H1 (cell line): ENCODE results near the gene CTNNBL1. TPM values are rescaled to one million over a fixed set of nuclear protein-coding genes. Genes with fewer than 3 reads are reported as not detected.

Experiments
- CTCF ChIA-PET: fragments of 300-600 bp; sonication (Branson Sonifier 250); formaldehyde crosslinking; loops from one replicate; lab custom pipeline; 2021; ENCODE audit not compliant: partially characterized antibody; lab: Charles Lee
- POLR2A ChIA-PET: fragments of 300-600 bp; sonication (Branson Sonifier 250); formaldehyde crosslinking; loops from one replicate; lab custom pipeline; 2021; ENCODE audit warnings: inconsistent platforms; ENCODE audit not compliant: partially characterized antibody; lab: Charles Lee
- DNase-seq, 2 experiments: peaks; one replicate each; pipeline versions ENCODE4 v3.0.0 to v3.0.0-alpha.2; 2010 to 2022; ENCODE audit warnings: low spot score in 2 of 2, low read depth in 1 of 2, mixed read lengths in 1 of 2
- FAIRE-seq: peaks from 2 replicates; lab custom pipeline; 2011; peaks lifted over from hg19 to GRCh38; lab: Jason Lieb, UNC
- H2AFZ ChIP-seq: 2 replicates; pipeline ENCODE4 v1.8.1; 2012; ENCODE audit warnings: low read length, inconsistent platforms
- H2AK5ac ChIP-seq: 2 replicates; pipeline ENCODE4 v1.6.1; 2013; ENCODE audit warnings: low read depth, low read length
- H2BK120ac ChIP-seq: replicated peaks from 2 replicates; pipeline ENCODE3; 2013; ENCODE audit warnings: low read depth, low read length, inconsistent platforms
- H2BK12ac ChIP-seq: 2 replicates; pipeline ENCODE4 v1.6.1; 2013; ENCODE audit warnings: low read depth, low read length
- H2BK15ac ChIP-seq: 2 replicates; pipeline ENCODE4 v1.6.1; 2013; ENCODE audit warnings: low read length
- H2BK20ac ChIP-seq: 2 replicates; pipeline ENCODE4 v1.6.1; 2013; ENCODE audit warnings: low read length
- H2BK5ac ChIP-seq: 2 replicates; pipeline ENCODE4 v1.6.1; 2013; ENCODE audit warnings: low read depth, low read length
- H3K14ac ChIP-seq: 2 replicates; pipeline ENCODE4 v1.6.1; 2013; ENCODE audit warnings: inconsistent platforms; ENCODE audit not compliant: insufficient read length
- H3K18ac ChIP-seq: 2 replicates; pipeline ENCODE4 v1.6.1; 2013; ENCODE audit warnings: low read length; ENCODE audit errors: extremely low read depth
- H3K23ac ChIP-seq: 2 replicates; pipeline ENCODE4 v1.6.1; 2013; ENCODE audit warnings: inconsistent platforms; ENCODE audit not compliant: insufficient read length
- H3K23me2 ChIP-seq: 2 replicates; pipeline ENCODE4 v1.6.1; 2013; ENCODE audit warnings: low read depth, low read length
- H3K27ac ChIP-seq: 2 replicates; pipeline ENCODE4 v1.6.1; 2011; ENCODE audit warnings: low read depth, low read length, inconsistent platforms
- H3K27me3 ChIP-seq, 4 experiments: replicated peaks in 1 of 4; 1 replicate in 1 of 4; 2 replicates in 3 of 4; pipeline versions ENCODE4 v1.6.1 to v1.8.1; 2011 to 2013; ENCODE audit warnings: low read length in 3 of 4, mild to moderate bottlenecking in 3 of 4, inconsistent platforms in 2 of 4, mixed read lengths in 2 of 4, moderate library complexity in 1 of 4; ENCODE audit not compliant: control insufficient read depth in 3 of 4, insufficient read depth in 3 of 4; ENCODE audit errors: extremely low read depth in 1 of 4
- H3K36me3 ChIP-seq, 4 experiments: 2 replicates each; pipeline versions ENCODE4 v1.6.1 to v1.8.1; 2011 to 2013; ENCODE audit warnings: mild to moderate bottlenecking in 4 of 4, low read length in 3 of 4, moderate library complexity in 2 of 4, control low read depth in 1 of 4, inconsistent platforms in 1 of 4; ENCODE audit not compliant: insufficient read depth in 4 of 4, control insufficient read depth in 2 of 4
- H3K4ac ChIP-seq: replicated peaks from 2 replicates; pipeline ENCODE3; 2013; ENCODE audit warnings: low read length, low read depth, mixed read lengths, inconsistent platforms; ENCODE audit not compliant: insufficient read length
- H3K4me1 ChIP-seq, 4 experiments: replicated peaks in 1 of 4; 1 replicate in 1 of 4; 2 replicates in 3 of 4; pipeline versions ENCODE4 v1.6.1 to v1.8.1; 2011 to 2013; ENCODE audit warnings: low read length in 3 of 4, inconsistent platforms in 2 of 4, mixed read lengths in 1 of 4; ENCODE audit not compliant: insufficient read depth in 4 of 4, control insufficient read depth in 3 of 4
- H3K4me2 ChIP-seq, 2 experiments: 2 replicates each; pipeline versions ENCODE4 v1.6.1 to v1.8.1; 2011 to 2013; ENCODE audit warnings: low read depth in 2 of 2, low read length in 2 of 2, control low read depth in 1 of 2, inconsistent platforms in 1 of 2, mild to moderate bottlenecking in 1 of 2; ENCODE audit not compliant: insufficient read depth in 1 of 2
- H3K4me3 ChIP-seq, 4 experiments: fragments of 200-600, 300-600 bp in 1 of 4; sonication (generic), shearing (Covaris generic), sonication (Bioruptor Twin) in 1 of 4; 2 replicates each; pipeline versions ENCODE4 v1.5.1 to v1.8.1; 2011 to 2016; ENCODE audit warnings: low read length in 4 of 4, low read depth in 3 of 4, control low read depth in 2 of 4, inconsistent platforms in 2 of 4, mild to moderate bottlenecking in 2 of 4, mixed read lengths in 1 of 4, moderate library complexity in 1 of 4; ENCODE audit not compliant: insufficient read depth in 2 of 4; ENCODE audit errors: extremely low read depth in 1 of 4
- H3K56ac ChIP-seq: replicated peaks from 2 replicates; pipeline ENCODE3; 2013; ENCODE audit warnings: low read depth, mild to moderate bottlenecking, mixed read lengths, low read length, inconsistent platforms; ENCODE audit not compliant: insufficient read length
- H3K79me1 ChIP-seq: 2 replicates; pipeline ENCODE4 v1.6.1; 2013; ENCODE audit warnings: low read depth, low read length, control low read depth
- H3K79me2 ChIP-seq, 2 experiments: 2 replicates each; pipeline versions ENCODE4 v1.6.1 to v1.8.1; 2012 to 2013; ENCODE audit warnings: low read length in 2 of 2, mild to moderate bottlenecking in 2 of 2, inconsistent platforms in 1 of 2; ENCODE audit not compliant: insufficient read depth in 2 of 2, control insufficient read depth in 1 of 2
- H3K9ac ChIP-seq, 4 experiments: replicated peaks in 1 of 4; 1 replicate in 1 of 4; 2 replicates in 3 of 4; pipeline versions ENCODE4 v1.6.1 to v1.8.1; 2011 to 2013; ENCODE audit warnings: low read depth in 3 of 4, low read length in 3 of 4, control low read depth in 2 of 4, mild to moderate bottlenecking in 2 of 4, moderate library complexity in 2 of 4, inconsistent platforms in 1 of 4; ENCODE audit errors: extremely low read depth in 1 of 4
- H3K9me3 ChIP-seq, 2 experiments: 2 replicates each; pipeline versions ENCODE4 v1.6.1 to v1.8.1; 2012 to 2013; ENCODE audit warnings: mild to moderate bottlenecking in 2 of 2, moderate library complexity in 2 of 2, control low read depth in 1 of 2, inconsistent platforms in 1 of 2, low read depth in 1 of 2, low read length in 1 of 2, mixed read lengths in 1 of 2; ENCODE audit not compliant: insufficient read depth in 2 of 2
- H4K20me1 ChIP-seq, 2 experiments: replicated peaks in 1 of 2; 2 replicates each; pipeline versions ENCODE3 to v1.8.1; 2011 to 2013; ENCODE audit warnings: inconsistent platforms in 2 of 2, low read length in 2 of 2, mild to moderate bottlenecking in 1 of 2; ENCODE audit not compliant: insufficient read depth in 2 of 2, control insufficient read depth in 1 of 2
- H4K5ac ChIP-seq: 2 replicates; pipeline ENCODE4 v1.6.1; 2013; ENCODE audit warnings: low read length, low read depth, mixed read lengths, inconsistent platforms; ENCODE audit not compliant: insufficient read length
- H4K8ac ChIP-seq: 2 replicates; pipeline ENCODE4 v1.8.0; 2013; ENCODE audit warnings: mild to moderate bottlenecking, moderate library complexity, low read length, inconsistent platforms; ENCODE audit not compliant: insufficient read depth; ENCODE audit errors: extremely low read depth
- H4K91ac ChIP-seq: replicated peaks from 2 replicates; pipeline ENCODE3; 2013; ENCODE audit warnings: low read length, mixed read lengths, inconsistent platforms; ENCODE audit not compliant: insufficient read length
- BACH1 ChIP-seq: IDR thresholded peaks from 2 replicates; pipeline ENCODE4 v1.6.1; 2012; ENCODE audit warnings: low read length, improper control_type of control experiment
- CTCF ChIP-seq, 3 experiments: IDR thresholded peaks; 1 replicate in 2 of 3; 2 replicates in 1 of 3; pipeline versions ENCODE4 v1.5.1 to v1.6.1; 2011; ENCODE audit warnings: low read length in 3 of 3, mild to moderate bottlenecking in 3 of 3, inconsistent platforms in 2 of 3, low read depth in 1 of 3, moderate library complexity in 1 of 3; ENCODE audit not compliant: insufficient read depth in 1 of 3; ENCODE audit errors: control extremely low read depth in 1 of 3
- GABPA ChIP-seq: IDR thresholded peaks from 2 replicates; pipeline ENCODE4 v1.6.1; 2011; ENCODE audit warnings: mild to moderate bottlenecking, low read length, moderate library complexity, borderline replicate concordance; ENCODE audit not compliant: insufficient read depth
- MAX ChIP-seq: IDR thresholded peaks from 2 replicates; pipeline ENCODE4 v1.6.1; 2012; ENCODE audit warnings: inconsistent platforms
- RFX5 ChIP-seq: IDR thresholded peaks from 2 replicates; pipeline ENCODE4 v1.6.1; 2011; ENCODE audit warnings: low read depth, low read length, improper control_type of control experiment, borderline replicate concordance
- SIRT6 ChIP-seq: IDR thresholded peaks from one replicate; pipeline ENCODE4 v1.7.1; 2012; ENCODE audit warnings: low read length, inconsistent platforms
- SIX5 ChIP-seq: IDR thresholded peaks from 2 replicates; pipeline ENCODE4 v1.6.1; 2011; ENCODE audit warnings: mild to moderate bottlenecking, low read depth, low read length
- SP2 ChIP-seq: IDR thresholded peaks from 2 replicates; pipeline ENCODE4 v1.6.1; 2012; ENCODE audit warnings: mild to moderate bottlenecking, low read length, inconsistent platforms
- WGBS, 2 experiments: shearing (Covaris generic) in 1 of 2; methylation state at CpG; one replicate each; pipeline versions ENCODE4 v1.1.6 to v1.1.7; 2013 to 2015; ENCODE audit warnings: low lambda C conversion rate in 2 of 2, mixed read lengths in 2 of 2, inconsistent platforms in 1 of 2, low coverage in 1 of 2, missing lambda C conversion rate in 1 of 2; ENCODE audit not compliant: insufficient replicate concordance in 2 of 2, insufficient coverage in 1 of 2, insufficient read length in 1 of 2; ENCODE audit errors: extremely low coverage in 1 of 2, missing lambda C conversion rate in 1 of 2; 5-methylcytosine and 5-hydroxymethylcytosine counted together
- polyA plus RNA-seq, 7 experiments: library from polyadenylated mRNA; depleted of rRNA in 3 of 7; stranded (reverse) in 5 of 7; unstranded in 2 of 7; fragments of >200 nt in 5 of 7; fragments of 200-250 nt in 2 of 7; gene quantifications; 1 replicate in 5 of 7; 2 replicates in 1 of 7; 4 replicates in 1 of 7; pipeline versions ENCODE4 v1.2.1 to v1.2.3, GENCODE V29; 2011 to 2013; ENCODE audit warnings: missing spikeins in 2 of 7, mixed read lengths in 2 of 7
- total RNA-seq: library from RNA; stranded (reverse); fragmentation: NEBNext Ultra II Directional; extraction: Animal tissue kit (Norgen Biotek cat#: 25700); gene quantifications from 2 replicates; pipeline ENCODE4 v1.2.1, GENCODE V29; 2021

Gene CTNNBL1
- total and polyA plus RNA-seq, 2 of the 8 experiments (the other 6 are each of a cell fraction or from before 2014, with no cell fraction given), result 19.6 to 81.6 TPM

GRCh38 chr20:37850724-37851355 lies 157.0 kb downstream of the CTNNBL1 start:
- Histone ChIP-seq H3K23me2 (no peaks in the 10 kb centered on the region), H3K9ac (no peak overlapping the region), H3K4me3 (no peak overlapping the region), H4K5ac (no peak overlapping the region), H3K79me2 (no peaks in the 10 kb centered on the region), H2BK12ac (no peak overlapping the region), H3K79me1 (no peaks in the 10 kb centered on the region), H3K36me3 (peaks cover 0 to 5% (median 0%) of the 10 kb centered on the region in 4 experiments; a peak in 1 of 8 replicates), H3K27me3 (no peaks in the 10 kb centered on the region), H2AK5ac (no peak overlapping the region), H4K20me1 (no peaks in the 10 kb centered on the region), H3K4me2 (no peak overlapping the region), H3K14ac (no peak overlapping the region), H2AFZ (no peak overlapping the region), H3K9me3 (no peaks in the 10 kb centered on the region), H3K23ac (no peak overlapping the region), H4K8ac (no peak overlapping the region), H4K91ac (no peak overlapping the region), H2BK15ac (no peak overlapping the region), H2BK120ac (no peak overlapping the region), H3K4ac (no peak overlapping the region), H3K56ac (no peak overlapping the region), H3K18ac (no peak overlapping the region), H3K4me1 (peaks cover 2 to 13% (median 9%) of the 10 kb centered on the region in 4 experiments; a peak in 5 of 7 replicates), H2BK20ac (no peak overlapping the region), H3K27ac (no peak overlapping the region), H2BK5ac (no peak overlapping the region)
- no peak for DNase-seq
- POLR2A ChIA-PET, result no interaction called here
- FAIRE-seq, result no peak
- CTCF ChIA-PET, result interaction anchor here (0.6 to 1.8 kb wide), 4 partner anchors 46 to 276 kb away, joined by 3 to 5 read pairs (median 4); no protein-coding TSS in a partner anchor
- 66% methylated on average over 10 of the region's 10 CpGs; no CpG with 5 or more reads in 1 of the 2 experiments for WGBS, 2 experiments
- TF ChIP-seq SIX5 (no peak), CTCF (IDR thresholded peaks at IDR 0.05; ENCODE audit: control extremely low read depth in 1 of 3, insufficient read depth in 1 of 3, low read depth in 1 of 3, low read length in 3 of 3) (no peak), SP2 (no peak), BACH1 (no peak), SIRT6 (no peak), GABPA (no peak), MAX (no peak), RFX5 (no peak)
